GM18867 (cell line): ENCODE measurements around the gene PECR.
"Not testable (repeated sequence)": the region's sequence is repeated elsewhere in the genome, so short reads cannot be mapped to it uniquely, and the experiment has no call there.

Experiments
- ATAC-seq: cut with Tn5 transposase; IDR thresholded peaks from one replicate; pipeline ENCODE4 v1.9.1; 2021; ENCODE audit warnings: mild to moderate bottlenecking, moderate library complexity; ENCODE audit not compliant: unreplicated experiment

Gene PECR

GRCh38 chr2:216107320-216107719 is 25.7 kb upstream of the PECR start:
- ATAC-seq: no peak

- ATAC-seq: no peak
Measured at GRCh38 chr2:216104691-216105090, 23.1 kb upstream of the PECR start.

DNA sequence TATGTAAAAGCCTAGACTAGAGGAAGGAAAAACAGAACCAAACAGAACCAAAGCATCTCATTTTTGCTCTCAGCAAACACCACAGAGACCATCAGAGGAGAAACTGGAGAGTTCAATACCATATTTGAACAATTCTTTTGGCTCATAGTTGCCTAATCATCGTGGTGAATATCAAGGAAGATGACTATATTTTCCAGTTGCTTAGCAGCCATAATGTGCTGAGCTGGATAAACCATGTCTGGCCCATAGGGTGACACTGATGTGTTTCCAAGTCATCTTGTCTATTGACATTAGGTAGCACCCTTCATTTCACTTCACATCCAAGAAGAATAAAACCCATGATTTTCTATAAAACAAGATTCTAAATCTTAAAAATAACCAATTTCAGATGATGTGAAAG is 21.6 kb upstream of the PECR start:
- ATAC-seq: no peak

DNA sequence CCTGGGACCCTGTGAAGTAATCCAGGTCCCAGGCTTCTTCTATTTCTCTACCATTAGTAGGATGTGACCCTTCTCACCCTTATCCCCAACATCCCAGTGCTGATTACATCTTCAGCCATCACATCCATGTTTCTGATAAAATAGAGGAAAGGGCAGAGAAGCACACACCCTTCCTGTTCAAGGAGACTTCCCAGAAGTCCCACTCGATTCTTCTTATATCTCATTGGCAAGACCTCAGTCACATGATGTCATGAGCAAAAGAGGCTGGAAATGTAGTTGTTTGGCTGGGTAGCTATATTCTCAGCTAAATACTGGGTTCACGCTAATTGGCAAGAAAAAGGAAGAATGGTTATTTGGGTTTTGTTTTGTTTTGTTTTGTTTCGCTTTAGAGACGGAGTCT is 19.5 kb upstream of the PECR start:
- no peak for ATAC-seq

- ATAC-seq: no peak
Measured at GRCh38 chr2:216098421-216099334, 17.1 kb upstream of the PECR start.

DNA sequence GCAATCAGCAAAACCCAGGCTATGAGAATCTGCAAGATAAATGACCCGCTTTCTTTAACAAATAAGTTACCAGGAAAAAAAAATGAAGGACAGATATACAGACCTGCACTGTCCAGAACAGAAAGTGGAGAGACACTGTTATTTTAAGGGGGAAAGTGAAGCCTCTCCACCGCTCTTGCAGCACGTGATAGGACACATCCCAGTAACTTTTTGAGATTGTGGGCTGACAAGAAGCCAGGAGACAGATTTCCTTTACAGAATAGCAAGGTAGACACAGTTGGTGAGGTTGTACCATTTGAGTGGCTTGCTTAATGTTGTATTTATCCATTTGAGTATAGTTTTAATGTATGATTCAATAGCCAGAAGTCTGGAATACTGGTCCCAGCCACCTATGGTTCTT is 13.1 kb upstream of the PECR start:
- ATAC-seq: no peak

DNA sequence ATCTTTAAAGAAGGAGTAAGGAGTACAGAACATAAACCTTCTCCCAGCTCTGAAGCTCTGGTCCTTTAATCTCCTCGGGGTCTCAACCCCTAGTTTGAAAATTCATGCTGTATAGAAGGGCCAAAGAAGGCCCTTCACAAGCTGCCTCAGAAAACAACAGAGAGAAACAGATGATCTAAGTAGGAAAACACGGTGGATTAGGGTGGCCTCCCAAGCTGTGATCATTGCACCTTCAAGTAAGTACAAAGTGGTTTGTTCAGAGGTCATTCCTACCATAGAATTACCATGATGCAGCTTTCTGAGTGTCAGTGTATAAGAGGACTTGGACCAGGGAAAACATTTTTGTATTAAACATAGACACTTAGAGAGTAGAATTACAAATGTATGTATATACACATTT is 11.0 kb upstream of the PECR start:
- ATAC-seq: no peak

DNA sequence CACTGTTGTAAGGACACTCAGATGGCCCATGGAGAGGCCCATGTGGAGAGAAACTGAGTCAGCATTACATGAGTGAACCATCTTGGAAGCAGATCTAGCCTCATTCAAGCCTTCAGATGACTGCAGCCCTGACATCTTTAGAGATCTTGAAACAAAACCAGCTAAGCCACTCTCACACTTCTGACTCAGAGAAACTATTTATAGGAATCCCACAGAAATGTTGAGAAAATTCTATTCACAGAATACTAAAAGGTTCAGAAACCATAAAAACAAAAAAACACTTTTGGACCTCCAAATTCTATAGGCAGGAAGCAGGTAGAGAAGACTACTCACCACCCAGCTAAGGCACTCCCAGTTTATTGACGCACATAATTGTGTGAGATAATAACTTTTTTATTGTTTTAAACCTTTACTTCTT is 8.8 kb upstream of the PECR start:
- ATAC-seq: peak; percentile 71

GRCh38 chr2:216086207-216086893 is 4.7 kb upstream of the PECR start:
- no peak for ATAC-seq

- no peak for ATAC-seq
Measured at GRCh38 chr2:216084547-216084946, 2.9 kb upstream of the PECR start.

GRCh38 chr2:216083464-216084281 is 2.1 kb upstream of the PECR start:
- ATAC-seq: no peak

DNA sequence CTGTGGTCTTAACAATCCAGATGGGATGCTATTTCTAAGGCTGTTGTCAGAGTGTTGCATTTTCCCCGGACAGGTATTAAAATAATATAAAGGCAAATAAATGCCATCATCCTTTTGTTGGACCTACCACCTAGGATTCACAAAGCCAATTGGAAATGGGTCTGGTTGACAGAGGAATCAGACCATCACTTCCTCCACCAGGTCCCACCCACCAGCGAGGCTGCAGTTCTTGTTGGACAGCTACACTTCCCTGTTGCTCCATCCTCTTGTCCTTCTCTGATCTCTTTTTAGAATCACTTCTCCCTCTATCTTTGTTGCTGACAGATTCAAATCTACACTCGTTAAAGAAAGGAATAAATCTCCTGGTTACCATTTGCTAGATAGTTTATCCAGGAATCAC is 1.2 kb upstream of the PECR start:
- no peak for ATAC-seq

GRCh38 chr2:216082117-216082711 is 605 bp upstream of the PECR start:
- peak; percentile 14 for ATAC-seq

- ATAC-seq: no peak
Measured at GRCh38 chr2:216081012-216081411, 597 bp downstream of the PECR start.

DNA sequence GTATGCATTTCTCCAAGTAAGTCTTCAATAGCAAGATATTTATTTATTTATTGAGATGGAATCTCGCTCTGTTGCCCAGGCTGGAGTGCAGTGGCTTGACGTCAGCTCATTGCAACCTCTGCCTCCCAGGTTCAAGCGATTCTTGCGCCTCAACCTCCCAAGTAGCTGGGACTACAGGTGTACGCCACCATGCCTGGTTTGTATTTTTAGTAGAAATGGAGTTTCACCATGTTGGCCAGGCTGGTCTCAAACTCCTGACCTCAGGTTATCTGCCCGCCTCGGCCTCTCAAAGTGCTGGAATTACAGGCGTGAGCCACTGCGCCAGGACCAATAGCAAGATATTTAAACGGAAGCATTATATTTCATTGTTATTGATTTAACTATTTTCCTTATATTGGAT is 1.6 kb downstream of the PECR start:
- ATAC-seq: not testable (repeated sequence)

DNA sequence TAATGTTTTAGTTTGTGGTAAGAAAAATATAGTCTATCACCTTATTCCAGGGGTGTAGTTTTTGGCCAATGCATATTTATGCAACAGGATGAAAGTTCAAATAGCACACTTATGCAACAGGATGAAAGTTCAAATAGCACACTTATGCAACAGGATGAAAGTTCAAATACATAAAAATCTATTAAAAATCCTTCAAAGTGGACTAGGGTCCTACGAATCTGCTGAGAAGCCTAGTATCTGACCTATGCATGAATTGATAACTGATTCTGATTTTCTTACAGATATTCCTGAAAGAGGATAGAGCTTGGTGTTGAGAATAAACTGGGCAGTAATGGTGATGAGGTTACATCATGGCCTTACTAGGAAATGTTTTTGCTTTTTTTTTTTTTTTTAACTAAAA is 2.8 kb downstream of the PECR start:
- ATAC-seq: no peak

- no peak for ATAC-seq
Measured at GRCh38 chr2:216075510-216076485, 5.8 kb downstream of the PECR start.

- no peak for ATAC-seq
Measured at GRCh38 chr2:216074794-216075193, 6.8 kb downstream of the PECR start.

- ATAC-seq: no peak
Measured at GRCh38 chr2:216074380-216074779, 7.2 kb downstream of the PECR start.

- no peak for ATAC-seq
Measured at GRCh38 chr2:216073773-216074172, 7.8 kb downstream of the PECR start.
